ENCODE data around the gene SRXN1. TPM values are rescaled to one million over a fixed set of nuclear protein-coding genes. Genes with fewer than 3 reads are reported as not detected.

The SRXN1 gene
- total RNA-seq, 6 experiments from 2014 or later, result 50.0 to 65.4 (median 58.3) TPM

- Mint-ChIP-seq H3K27me3 (ENCODE audit: insufficient read depth) (peaks cover 30% of the 10 kb centered on the region), H3K4me3 (no peak overlapping the region; the same call in 1 of the 2 replicates), H3K27ac (peak overlapping the region; percentile 0; the same call in 1 of the 2 replicates), H3K4me1 (ENCODE audit: low read depth) (peaks cover 17% of the 10 kb centered on the region), H3K9me3 (peaks cover 11% of the 10 kb centered on the region), H3K36me3 (ENCODE audit: low read depth) (peaks cover 4% of the 10 kb centered on the region)
- DNase-seq, result peak; percentile 63
- no peak for TF ChIP-seq CTCF (IDR thresholded peaks at IDR 0.05)
Observed at GRCh38 chr20:621125-621756, 31.8 kb downstream of the SRXN1 start.

DNA sequence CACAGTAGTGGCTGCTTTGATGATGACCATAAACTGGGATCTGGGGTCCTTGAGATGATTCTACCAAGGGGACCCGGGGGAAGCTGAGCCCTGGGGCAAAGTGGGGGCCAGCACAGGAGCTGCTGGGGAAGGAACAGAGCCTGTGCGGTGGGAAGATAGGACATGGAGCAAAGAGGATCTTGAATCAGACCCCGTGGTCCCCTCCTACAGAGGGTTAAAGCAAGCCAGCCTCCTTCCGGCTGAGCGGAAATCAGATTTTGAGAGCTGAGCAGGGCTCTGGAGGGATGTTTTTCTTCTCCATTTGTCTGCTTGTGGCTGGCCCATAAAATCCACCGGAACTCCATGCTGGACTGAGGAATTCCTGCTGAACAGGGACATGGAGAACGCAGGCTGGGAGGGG lies 32.8 kb downstream of the SRXN1 start:
- peaks cover 4% of the 10 kb centered on the region for H3K36me3 Mint-ChIP-seq (ENCODE audit: low read depth)
- H3K4me1 Mint-ChIP-seq (ENCODE audit: low read depth), result peaks cover 17% of the 10 kb centered on the region
- H3K4me3 Mint-ChIP-seq, result no peak overlapping the region
- H3K27ac Mint-ChIP-seq, result no peak overlapping the region
- TF ChIP-seq CTCF (IDR thresholded peaks at IDR 0.05), result no peak
- H3K9me3 Mint-ChIP-seq, result peaks cover 11% of the 10 kb centered on the region
- peaks cover 28% of the 10 kb centered on the region for H3K27me3 Mint-ChIP-seq (ENCODE audit: insufficient read depth)
- no peak for DNase-seq

GRCh38 chr20:618980-619379 lies 34.0 kb downstream of the SRXN1 start:
- H3K4me1 Mint-ChIP-seq (ENCODE audit: low read depth), result peaks cover 17% of the 10 kb centered on the region
- H3K27ac Mint-ChIP-seq, result no peak overlapping the region
- peaks cover 11% of the 10 kb centered on the region for H3K9me3 Mint-ChIP-seq
- H3K36me3 Mint-ChIP-seq (ENCODE audit: low read depth), result peaks cover 4% of the 10 kb centered on the region
- no peak for TF ChIP-seq CTCF (IDR thresholded peaks at IDR 0.05)
- H3K4me3 Mint-ChIP-seq, result no peak overlapping the region
- DNase-seq, result no peak
- H3K27me3 Mint-ChIP-seq (ENCODE audit: insufficient read depth), result peaks cover 32% of the 10 kb centered on the region

DNA sequence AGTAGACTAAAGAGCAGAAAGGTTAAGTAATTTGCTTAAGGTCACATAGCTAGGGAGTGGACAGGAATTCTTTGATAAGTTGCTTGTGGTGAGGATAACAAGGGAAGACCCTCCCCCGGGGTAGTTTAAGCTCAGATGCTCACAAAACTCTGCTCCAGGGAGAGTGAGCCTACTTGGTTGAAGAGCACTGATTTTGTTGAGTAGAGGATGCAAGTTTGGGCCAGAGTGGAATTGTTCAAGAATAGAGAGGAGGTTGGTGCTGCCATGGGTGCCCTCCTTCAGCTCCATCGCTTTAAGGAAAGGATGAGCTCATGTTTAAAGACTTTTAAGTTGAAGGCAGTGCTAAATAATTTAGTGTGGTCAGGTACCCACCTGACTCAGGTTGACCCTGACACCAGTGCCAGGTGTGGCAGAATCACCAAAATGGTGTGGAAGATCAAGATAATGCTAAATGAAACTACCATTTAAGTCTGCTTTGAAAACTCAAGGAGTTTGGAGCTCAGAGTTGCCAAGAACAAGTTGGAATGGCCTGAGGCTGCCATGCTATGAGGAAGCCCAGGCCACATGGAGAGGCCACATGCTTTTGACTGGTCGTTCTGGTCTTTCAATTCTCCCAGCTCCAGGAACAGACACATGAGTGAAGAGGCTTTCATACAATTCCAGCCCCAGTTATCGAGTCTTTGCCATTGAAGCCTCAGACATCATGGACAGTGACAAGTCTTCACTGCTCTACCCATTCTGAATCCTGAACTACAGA lies 34.9 kb downstream of the SRXN1 start:
- Mint-ChIP-seq H3K27me3 (ENCODE audit: insufficient read depth) (peaks cover 32% of the 10 kb centered on the region), H3K4me3 (no peak overlapping the region), H3K27ac (no peak overlapping the region), H3K36me3 (ENCODE audit: low read depth) (peaks cover 4% of the 10 kb centered on the region), H3K4me1 (ENCODE audit: low read depth) (peaks cover 17% of the 10 kb centered on the region), H3K9me3 (peaks cover 11% of the 10 kb centered on the region)
- DNase-seq, result no peak
- no peak for TF ChIP-seq CTCF (IDR thresholded peaks at IDR 0.05)

GRCh38 chr20:615514-615913 lies 37.5 kb downstream of the SRXN1 start:
- H3K4me1 Mint-ChIP-seq (ENCODE audit: low read depth), result peaks cover 5% of the 10 kb centered on the region
- no peak for TF ChIP-seq CTCF (IDR thresholded peaks at IDR 0.05)
- H3K27ac Mint-ChIP-seq, result no peak overlapping the region
- no peak overlapping the region for H3K4me3 Mint-ChIP-seq
- no peak for DNase-seq
- H3K9me3 Mint-ChIP-seq, result peaks cover 11% of the 10 kb centered on the region
- peaks cover 43% of the 10 kb centered on the region for H3K27me3 Mint-ChIP-seq (ENCODE audit: insufficient read depth)
- peaks cover 4% of the 10 kb centered on the region for H3K36me3 Mint-ChIP-seq (ENCODE audit: low read depth)

Measured in HFFc6 (cell line).